GM10248 (cell line): ENCODE results near the gene CTAG1B.
"Not testable (repeated sequence)": the region's sequence is repeated elsewhere in the genome, so short reads cannot be mapped to it uniquely, and the experiment has no call there.

Experiments used
- CTCF ChIA-PET: fragments of 300-600 bp; sonication (Branson Sonifier 250); formaldehyde crosslinking; extraction: SDS; loops from one replicate; lab custom pipeline; 2021; ENCODE audit warnings: antibody characterized with exemption; lab: Yijun Ruan, JAX
- POLR2A ChIA-PET: fragments of 350-650 bp; sonication (Branson Sonifier 250); formaldehyde crosslinking; extraction: SDS; loops from one replicate; lab custom pipeline; 2020; ENCODE audit warnings: antibody characterized with exemption; lab: Yijun Ruan, JAX
- DNase-seq: peaks from one replicate; pipeline ENCODE4 v3.0.0; 2012; ENCODE audit errors: extremely low spot score
- CTCF ChIP-seq: IDR thresholded peaks from 2 replicates; pipeline ENCODE4 v1.5.1; 2012; ENCODE audit warnings: mild to moderate bottlenecking, low read depth; ENCODE audit errors: extremely low read depth, missing control alignments, control extremely low read depth

CTAG1B gene

GRCh38 chrX:154655786-154656185 lies 36.7 kb upstream of the CTAG1B start:
- TF ChIP-seq CTCF: no peak
- ChIA-PET CTCF (no interaction called here), POLR2A (no interaction called here)
- no peak for DNase-seq

GRCh38 chrX:154655346-154655745 lies 36.3 kb upstream of the CTAG1B start:
- ChIA-PET POLR2A (no interaction called here), CTCF (no interaction called here)
- no peak for DNase-seq
- no peak for TF ChIP-seq CTCF

GRCh38 chrX:154654925-154655324 lies 35.8 kb upstream of the CTAG1B start:
- ChIA-PET POLR2A (no interaction called here), CTCF (no interaction called here)
- DNase-seq: no peak
- no peak for TF ChIP-seq CTCF

GRCh38 chrX:154654372-154654771 lies 35.3 kb upstream of the CTAG1B start:
- no peak for DNase-seq
- ChIA-PET CTCF (no interaction called here), POLR2A (no interaction called here)
- no peak for TF ChIP-seq CTCF

- DNase-seq, POLR2A ChIA-PET, CTCF ChIA-PET: not testable (repeated sequence)
These were observed 34.3 kb upstream of the CTAG1B start, which contains the start of gene CTAG2 for GRCh38 chrX:154653413-154653812. TSS of gene CTAG2 (minus strand) at chrX:154653579. CDS start at chrX:154653515, 64 bp downstream.

GRCh38 chrX:154653048-154653401 lies 33.9 kb upstream of the CTAG1B start:
- DNase-seq: no peak
- ChIA-PET POLR2A (no interaction called here), CTCF (no interaction called here)
- TF ChIP-seq CTCF: no peak

- no peak for DNase-seq
- no peak for TF ChIP-seq CTCF
- ChIA-PET POLR2A (no interaction called here), CTCF (no interaction called here)
These were observed 33.4 kb upstream of the CTAG1B start for GRCh38 chrX:154652311-154653047.
